HEK293 (cell line): Measurements from ENCODE around the gene PPP4R3C.
"Not testable (repeated sequence)": the region's sequence is repeated elsewhere in the genome, so short reads cannot be mapped to it uniquely, and the experiment has no call there.

Experiments
- CTCF ChIA-PET: fragments of 350-600 bp; formaldehyde crosslinking; extraction: SDS; loops from one replicate; lab custom pipeline; 2021; ENCODE audit warnings: antibody characterized with exemption; lab: Yijun Ruan, JAX
- POLR2A ChIA-PET: fragments of 300-600 bp; formaldehyde crosslinking; extraction: SDS; loops from one replicate; lab custom pipeline; 2020; ENCODE audit warnings: antibody characterized with exemption, inconsistent platforms; lab: Yijun Ruan, JAX
- H3K27ac ChIP-seq: fragments of 200-500 bp; sonication (Bioruptor generic); 2 replicates; pipeline ENCODE4 v1.5.1; 2014; ENCODE audit warnings: low read depth, low read length, control low read depth, inconsistent platforms; ENCODE audit errors: extremely low read depth
- H3K36me3 ChIP-seq, 2 experiments: fragments of 200-500 bp in 1 of 2; sonication (Bioruptor generic) in 1 of 2; 1 replicate in 1 of 2; 2 replicates in 1 of 2; pipeline ENCODE4 v1.5.1; 2014 to 2017; ENCODE audit warnings: inconsistent platforms in 2 of 2, low read length in 2 of 2; ENCODE audit not compliant: control insufficient read depth in 2 of 2, insufficient read depth in 1 of 2
- H3K4me1 ChIP-seq: fragments of 200-500 bp; sonication (Bioruptor generic); 2 replicates; pipeline ENCODE4 v1.5.1; 2014; ENCODE audit warnings: mild to moderate bottlenecking, low read length, inconsistent platforms; ENCODE audit not compliant: control insufficient read depth, insufficient read depth
- H3K4me3 ChIP-seq: 2 replicates; pipeline ENCODE4 v1.5.1; 2011; ENCODE audit warnings: low read depth, mild to moderate bottlenecking, control low read depth, low read length, moderate library complexity
- H3K9me3 ChIP-seq: fragments of 200-500 bp; sonication (Bioruptor generic); 2 replicates; pipeline ENCODE4 v1.5.1; 2014; ENCODE audit warnings: low read depth, low read length, inconsistent platforms; ENCODE audit not compliant: control insufficient read depth, insufficient read depth
- GLIS2 ChIP-seq: fragments of 450-650 bp; formaldehyde crosslinking; IDR thresholded peaks from 2 replicates; pipeline ENCODE4 v1.5.1; 2016; ENCODE audit warnings: missing biosample characterization, missing genetic modification characterization
- RBAK ChIP-seq: fragments of 450-650 bp; formaldehyde crosslinking; IDR thresholded peaks from 2 replicates; pipeline ENCODE4 v1.5.1; 2016; ENCODE audit warnings: missing biosample characterization, missing genetic modification characterization
- SETDB1 ChIP-seq: IDR thresholded peaks from one replicate; pipeline ENCODE4 v1.6.1; 2017; ENCODE audit warnings: mild to moderate bottlenecking, low read length, moderate library complexity, mixed read lengths; ENCODE audit not compliant: insufficient read length
- ZBTB17 ChIP-seq: fragments of 450-650 bp; formaldehyde crosslinking; IDR thresholded peaks from 2 replicates; pipeline ENCODE4 v1.5.1; 2016; ENCODE audit warnings: missing biosample characterization, missing genetic modification characterization
- ZBTB7A ChIP-seq: fragments of 450-650 bp; formaldehyde crosslinking; IDR thresholded peaks from 2 replicates; pipeline ENCODE4 v1.5.1; 2016; ENCODE audit warnings: low read depth, missing biosample characterization, missing genetic modification characterization
- ZIC2 ChIP-seq: fragments of 450-650 bp; formaldehyde crosslinking; IDR thresholded peaks from 2 replicates; pipeline ENCODE4 v1.5.1; 2016; ENCODE audit warnings: missing biosample characterization, missing genetic modification characterization
- ZNF2 ChIP-seq: fragments of 450-650 bp; formaldehyde crosslinking; IDR thresholded peaks from 2 replicates; pipeline ENCODE4 v1.5.1; 2016; ENCODE audit warnings: missing biosample characterization, missing genetic modification characterization
- ZNF335 ChIP-seq: fragments of 450-650 bp; formaldehyde crosslinking; conservative IDR thresholded peaks from 2 replicates; pipeline ENCODE4 v1.5.1; 2016; ENCODE audit warnings: missing biosample characterization, missing genetic modification characterization
- ZNF350 ChIP-seq: fragments of 450-650 bp; formaldehyde crosslinking; IDR thresholded peaks from 2 replicates; pipeline ENCODE4 v1.5.0; 2017; ENCODE audit warnings: missing biosample characterization, mild to moderate bottlenecking, missing genetic modification characterization
- ZNF366 ChIP-seq: fragments of 450-650 bp; formaldehyde crosslinking; conservative IDR thresholded peaks from 2 replicates; pipeline ENCODE4 v1.5.1; 2016; ENCODE audit warnings: missing biosample characterization, missing genetic modification characterization
- ZNF514 ChIP-seq: fragments of 450-650 bp; formaldehyde crosslinking; IDR thresholded peaks from 2 replicates; pipeline ENCODE4 v1.5.1; 2016; ENCODE audit warnings: missing biosample characterization, missing genetic modification characterization
- ZNF561 ChIP-seq: fragments of 450-650 bp; IDR thresholded peaks from 2 replicates; pipeline ENCODE4 v1.5.1; 2018; ENCODE audit warnings: missing biosample characterization, missing genetic modification characterization, borderline replicate concordance
- ZNF580 ChIP-seq: fragments of 450-650 bp; formaldehyde crosslinking; IDR thresholded peaks from 2 replicates; pipeline ENCODE4 v1.5.1; 2016; ENCODE audit warnings: missing biosample characterization, missing genetic modification characterization
- ZNF596 ChIP-seq: fragments of 450-650 bp; IDR thresholded peaks from 2 replicates; pipeline ENCODE4 v1.5.0; 2018; ENCODE audit warnings: missing biosample characterization, mild to moderate bottlenecking, missing genetic modification characterization, moderate library complexity
- ZSCAN23 ChIP-seq: fragments of 450-650 bp; formaldehyde crosslinking; IDR thresholded peaks from 2 replicates; pipeline ENCODE4 v1.5.1; 2016; ENCODE audit warnings: missing biosample characterization, missing genetic modification characterization
- TF ChIP-seq, protein P1 (sequence below): fragments of 450-650 bp; formaldehyde crosslinking; IDR thresholded peaks from 2 replicates; pipeline ENCODE4 v1.5.1; 2016; ENCODE audit warnings: missing biosample characterization, missing genetic modification characterization
- TF ChIP-seq, protein P2 (sequence below): fragments of 450-650 bp; IDR thresholded peaks from 2 replicates; pipeline ENCODE4 v1.5.1; 2018; ENCODE audit warnings: missing biosample characterization, missing genetic modification characterization

PPP4R3C gene

GRCh38 chrX:27466051-27466450 is 2.9 kb upstream of the PPP4R3C start:
- H3K27ac ChIP-seq, result no peak overlapping the region
- TF ChIP-seq ZNF366 (tag by site-specific recombination) (no peak), ZNF350 (tag by site-specific recombination) (no peak), ZSCAN23 (tag by site-specific recombination) (no peak), RBAK (tag by site-specific recombination) (no peak), ZNF335 (tag by site-specific recombination) (no peak), ZIC2 (tag by site-specific recombination) (no peak), SETDB1 (no peak), ZNF561 (tag by site-specific recombination) (no peak), ZNF2 (tag by site-specific recombination) (no peak), ZNF580 (tag by site-specific recombination) (no peak), ZNF596 (tag by site-specific recombination) (no peak), GLIS2 (tag by site-specific recombination) (no peak), ZBTB7A (tag by site-specific recombination) (no peak), ZNF514 (tag by site-specific recombination) (no peak), ZBTB17 (tag by site-specific recombination) (no peak)
- TF ChIP-seq, protein P1, sequence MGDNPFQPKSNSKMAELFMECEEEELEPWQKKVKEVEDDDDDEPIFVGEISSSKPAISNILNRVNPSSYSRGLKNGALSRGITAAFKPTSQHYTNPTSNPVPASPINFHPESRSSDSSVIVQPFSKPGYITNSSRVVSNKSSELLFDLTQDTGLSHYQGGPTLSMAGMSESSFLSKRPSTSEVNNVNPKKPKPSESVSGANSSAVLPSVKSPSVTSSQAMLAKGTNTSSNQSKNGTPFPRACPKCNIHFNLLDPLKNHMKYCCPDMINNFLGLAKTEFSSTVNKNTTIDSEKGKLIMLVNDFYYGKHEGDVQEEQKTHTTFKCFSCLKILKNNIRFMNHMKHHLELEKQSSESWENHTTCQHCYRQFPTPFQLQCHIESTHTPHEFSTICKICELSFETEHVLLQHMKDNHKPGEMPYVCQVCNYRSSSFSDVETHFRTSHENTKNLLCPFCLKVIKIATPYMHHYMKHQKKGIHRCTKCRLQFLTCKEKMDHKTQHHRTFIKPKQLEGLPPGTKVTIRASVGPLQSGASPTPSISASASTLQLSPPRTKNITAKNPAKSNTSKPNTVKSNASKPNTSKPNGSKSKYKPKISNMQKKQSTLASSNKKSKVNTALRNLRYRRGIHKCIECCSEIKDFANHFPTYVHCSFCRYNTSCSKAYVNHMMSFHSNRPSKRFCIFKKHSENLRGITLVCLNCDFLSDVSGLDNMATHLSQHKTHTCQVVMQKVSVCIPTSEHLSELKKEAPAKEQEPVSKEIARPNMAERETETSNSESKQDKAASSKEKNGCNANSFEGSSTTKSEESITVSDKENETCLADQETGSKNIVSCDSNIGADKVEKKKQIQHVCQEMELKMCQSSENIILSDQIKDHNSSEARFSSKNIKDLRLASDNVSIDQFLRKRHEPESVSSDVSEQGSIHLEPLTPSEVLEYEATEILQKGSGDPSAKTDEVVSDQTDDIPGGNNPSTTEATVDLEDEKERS, result no peak
- TF ChIP-seq, protein P2, sequence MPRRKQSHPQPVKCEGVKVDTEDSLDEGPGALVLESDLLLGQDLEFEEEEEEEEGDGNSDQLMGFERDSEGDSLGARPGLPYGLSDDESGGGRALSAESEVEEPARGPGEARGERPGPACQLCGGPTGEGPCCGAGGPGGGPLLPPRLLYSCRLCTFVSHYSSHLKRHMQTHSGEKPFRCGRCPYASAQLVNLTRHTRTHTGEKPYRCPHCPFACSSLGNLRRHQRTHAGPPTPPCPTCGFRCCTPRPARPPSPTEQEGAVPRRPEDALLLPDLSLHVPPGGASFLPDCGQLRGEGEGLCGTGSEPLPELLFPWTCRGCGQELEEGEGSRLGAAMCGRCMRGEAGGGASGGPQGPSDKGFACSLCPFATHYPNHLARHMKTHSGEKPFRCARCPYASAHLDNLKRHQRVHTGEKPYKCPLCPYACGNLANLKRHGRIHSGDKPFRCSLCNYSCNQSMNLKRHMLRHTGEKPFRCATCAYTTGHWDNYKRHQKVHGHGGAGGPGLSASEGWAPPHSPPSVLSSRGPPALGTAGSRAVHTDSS (tag by site-specific recombination), result no peak
- no peaks in the 10 kb centered on the region for H3K4me1 ChIP-seq
- H3K36me3 ChIP-seq, result no peaks in the 10 kb centered on the region
- H3K9me3 ChIP-seq, result no peaks in the 10 kb centered on the region
- POLR2A ChIA-PET, result no interaction called here
- CTCF ChIA-PET, result no interaction called here
- H3K4me3 ChIP-seq, result no peak overlapping the region

- POLR2A ChIA-PET, result no interaction called here
Measured at GRCh38 chrX:27465036-27465435, 1.9 kb upstream of the PPP4R3C start.

DNA sequence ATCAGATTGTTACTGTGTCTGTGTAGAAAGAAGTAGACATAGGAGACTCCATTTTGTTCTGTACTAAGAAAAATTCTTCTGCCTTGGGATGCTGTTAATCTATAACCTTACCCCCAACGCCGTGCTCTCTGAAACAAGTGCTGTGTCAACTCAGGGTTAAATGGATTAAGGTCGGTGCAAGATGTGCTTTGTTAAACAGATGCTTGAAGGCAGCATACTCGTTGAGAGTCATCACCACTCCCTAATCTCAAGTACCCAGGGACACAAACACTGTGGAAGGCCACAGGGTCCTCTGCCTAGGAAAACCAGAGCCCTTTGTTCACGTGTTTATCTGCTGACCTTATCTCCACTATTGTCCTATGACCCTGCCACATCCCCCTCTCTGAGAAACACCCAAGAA is 4.0 kb downstream of the PPP4R3C start:
- H3K36me3 ChIP-seq, CTCF ChIA-PET, POLR2A ChIA-PET, H3K4me3 ChIP-seq, H3K27ac ChIP-seq, H3K9me3 ChIP-seq, H3K4me1 ChIP-seq: not testable (repeated sequence)

More at GRCh38 chrX:27465036-27465435, 1.9 kb upstream of the PPP4R3C start:
- Histone ChIP-seq H3K27ac (no peak overlapping the region), H3K4me1 (no peaks in the 10 kb centered on the region), H3K4me3 (no peak overlapping the region), H3K36me3 (no peaks in the 10 kb centered on the region), H3K9me3 (no peaks in the 10 kb centered on the region)
- CTCF ChIA-PET, result no interaction called here
- no peak for TF ChIP-seq ZNF2 (tag by site-specific recombination)

GRCh38 chrX:27458544-27458943 is 4.6 kb downstream of the PPP4R3C start:
- H3K36me3 ChIP-seq, H3K4me1 ChIP-seq, POLR2A ChIA-PET, CTCF ChIA-PET, H3K4me3 ChIP-seq, H3K27ac ChIP-seq, H3K9me3 ChIP-seq: not testable (repeated sequence)
